ENCODE results near the gene ARID4A. TPM values are rescaled to one million over a fixed set of nuclear protein-coding genes. Genes with fewer than 3 reads are reported as not detected.
"Not testable (repeated sequence)": the region's sequence is repeated elsewhere in the genome, so short reads cannot be mapped to it uniquely, and the experiment has no call there.

ARID4A gene
- total RNA-seq, 4 donors from 2014 or later = 9.9 to 19.3 (median 13.4) TPM

GRCh38 chr14:58313699-58314098, 15.3 kb downstream of the ARID4A start:
- Histone ChIP-seq H3K27me3 (no peaks in the 10 kb centered on the region), H3K9me3 (no peaks in the 10 kb centered on the region), H3K27ac (no peak overlapping the region), H3K4me1 (peaks cover 0 to 9% (median 5%) of the 10 kb centered on the region in 3 donors), H3K36me3 (peaks cover 0 to 83% (median 0%) of the 10 kb centered on the region in 3 donors), H3K4me3 (no peak overlapping the region)
- intact Hi-C loops (cut with DNase I) = no loop called here
- 57 to 60% methylated on average over 1 of the region's 1 CpG for WGBS, 2 donors
- TF ChIP-seq POLR2A (IDR thresholded peaks at IDR 0.05) = no peak
- TF ChIP-seq CTCF (IDR thresholded peaks at IDR 0.05) = no peak
- no peak for DNase-seq

- intact Hi-C loops (cut with DNase I) = no loop called here
- 39 to 63% methylated on average over 1 of the region's 1 CpG for WGBS, 2 donors
- H3K36me3 ChIP-seq = peaks cover 0 to 86% (median 0%) of the 10 kb centered on the region in 3 donors
- H3K27ac ChIP-seq = no peak overlapping the region
- DNase-seq = no peak
- H3K4me3 ChIP-seq = no peak overlapping the region
- H3K27me3 ChIP-seq = no peaks in the 10 kb centered on the region
- TF ChIP-seq POLR2A (IDR thresholded peaks at IDR 0.05) = no peak
- no peak for TF ChIP-seq CTCF (IDR thresholded peaks at IDR 0.05)
- H3K9me3 ChIP-seq = no peaks in the 10 kb centered on the region
- peaks cover 0 to 9% (median 5%) of the 10 kb centered on the region in 3 donors for H3K4me1 ChIP-seq
Measured at GRCh38 chr14:58315606-58316005, 17.3 kb downstream of the ARID4A start.

- Histone ChIP-seq H3K27me3 (no peaks in the 10 kb centered on the region), H3K4me1 (peaks cover 0 to 16% (median 8%) of the 10 kb centered on the region in 3 donors), H3K9me3 (no peaks in the 10 kb centered on the region), H3K4me3 (no peak overlapping the region), H3K27ac (peak overlapping the region in 1 of 4 donors; percentile 15), H3K36me3 (peaks cover 0 to 85% (median 10%) of the 10 kb centered on the region in 3 donors)
- TF ChIP-seq POLR2A (IDR thresholded peaks at IDR 0.05) (no peak), CTCF (IDR thresholded peaks at IDR 0.05) (no peak)
- 43 to 54% methylated on average over 1 of the region's 1 CpG for WGBS, 2 donors
- no peak for DNase-seq
- intact Hi-C loops (cut with DNase I) = no loop called here
Measured at GRCh38 chr14:58327019-58327418, 28.7 kb downstream of the ARID4A start.

GRCh38 chr14:58331111-58331510, 32.8 kb downstream of the ARID4A start:
- intact Hi-C loops (cut with DNase I) = no loop called here
- WGBS, 2 donors = 3 to 4% methylated on average over 5 of the region's 5 CpGs
- H3K27ac ChIP-seq = peak overlapping the region in 3 of 4 donors; percentile 18 to 50 (median 39)
- DNase-seq = peak; percentile 47
- no peaks in the 10 kb centered on the region for H3K27me3 ChIP-seq
- peak overlapping the region in 1 of 4 donors; percentile 37 for H3K4me3 ChIP-seq
- TF ChIP-seq POLR2A (IDR thresholded peaks at IDR 0.05) (no peak), CTCF (IDR thresholded peaks at IDR 0.05) (no peak)
- H3K36me3 ChIP-seq = peaks cover 0 to 70% (median 0%) of the 10 kb centered on the region in 3 donors
- peaks cover 0 to 20% (median 8%) of the 10 kb centered on the region in 3 donors for H3K4me1 ChIP-seq
- H3K9me3 ChIP-seq = no peaks in the 10 kb centered on the region

- peaks cover 0 to 67% (median 0%) of the 10 kb centered on the region in 3 donors for H3K36me3 ChIP-seq
Measured at GRCh38 chr14:58332561-58332960, 34.2 kb downstream of the ARID4A start.

GRCh38 chr14:58339666-58340065, 41.3 kb downstream of the ARID4A start:
- H3K4me1 ChIP-seq; H3K27ac ChIP-seq; H3K27me3 ChIP-seq; H3K9me3 ChIP-seq; intact Hi-C loops (cut with DNase I); H3K4me3 ChIP-seq; DNase-seq: not testable (repeated sequence)
- peaks cover 0 to 84% (median 0%) of the 10 kb centered on the region in 3 donors for H3K36me3 ChIP-seq
- 82 to 88% methylated on average over 4 of the region's 4 CpGs for WGBS, 2 donors

More at GRCh38 chr14:58332561-58332960, 34.2 kb downstream of the ARID4A start:
- WGBS, 2 donors = 91 to 96% methylated on average over 3 of the region's 3 CpGs
- Histone ChIP-seq H3K4me3 (no peak overlapping the region), H3K27ac (no peak overlapping the region), H3K9me3 (no peaks in the 10 kb centered on the region), H3K27me3 (no peaks in the 10 kb centered on the region), H3K4me1 (peaks cover 0 to 20% (median 8%) of the 10 kb centered on the region in 3 donors)
- TF ChIP-seq CTCF (IDR thresholded peaks at IDR 0.05) (no peak), POLR2A (IDR thresholded peaks at IDR 0.05) (no peak)
- intact Hi-C loops (cut with DNase I) = no loop called here
- DNase-seq = no peak
